Rectal smooth muscle tissue (tissue), 1 donor: ENCODE data around the gene RASSF9.

ENCODE experiments used
- H3K27ac ChIP-seq: one replicate; pipeline ENCODE4 v1.7.0; 2013; ENCODE audit warnings: low read depth, low read length, inconsistent platforms
- H3K27me3 ChIP-seq: one replicate; pipeline ENCODE4 v1.7.0; 2013; ENCODE audit warnings: low read length; ENCODE audit not compliant: control insufficient read depth, insufficient read depth
- H3K36me3 ChIP-seq: one replicate; pipeline ENCODE4 v1.7.0; 2013; ENCODE audit warnings: low read length; ENCODE audit not compliant: control insufficient read depth, insufficient read depth
- H3K4me1 ChIP-seq: one replicate; pipeline ENCODE4 v1.7.0; 2013; ENCODE audit warnings: low read length; ENCODE audit not compliant: control insufficient read depth, insufficient read depth
- H3K4me3 ChIP-seq: one replicate; pipeline ENCODE4 v1.7.0; 2013; ENCODE audit warnings: low read length
- H3K9ac ChIP-seq: one replicate; pipeline ENCODE4 v1.7.0; 2013; ENCODE audit warnings: low read length

The RASSF9 gene

DNA sequence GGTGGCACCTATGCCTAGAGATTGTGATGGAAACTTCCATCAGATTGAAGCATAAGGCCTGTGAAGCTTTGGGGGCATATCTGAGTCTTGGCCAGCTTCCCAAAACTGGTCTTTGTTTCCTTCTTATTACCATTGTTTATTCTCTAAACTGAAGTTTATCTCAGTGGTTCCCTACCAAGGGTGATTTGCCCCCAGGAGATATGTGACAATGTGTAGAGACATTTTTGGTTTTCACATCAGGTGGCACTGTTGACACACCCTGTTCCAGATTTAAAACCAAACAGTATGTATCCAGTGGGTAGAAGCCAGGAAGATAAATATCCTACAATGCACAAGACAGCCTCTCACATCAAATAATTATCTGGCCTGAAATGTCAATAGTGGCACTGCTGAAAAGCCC, 22.1 kb downstream of the RASSF9 start:
- no peaks in the 10 kb centered on the region for H3K36me3 ChIP-seq
- peaks cover 3% of the 10 kb centered on the region for H3K4me1 ChIP-seq
- H3K27me3 ChIP-seq: no peaks in the 10 kb centered on the region
- no peak overlapping the region for H3K4me3 ChIP-seq
- H3K9ac ChIP-seq: no peak overlapping the region
- H3K27ac ChIP-seq: no peak overlapping the region

DNA sequence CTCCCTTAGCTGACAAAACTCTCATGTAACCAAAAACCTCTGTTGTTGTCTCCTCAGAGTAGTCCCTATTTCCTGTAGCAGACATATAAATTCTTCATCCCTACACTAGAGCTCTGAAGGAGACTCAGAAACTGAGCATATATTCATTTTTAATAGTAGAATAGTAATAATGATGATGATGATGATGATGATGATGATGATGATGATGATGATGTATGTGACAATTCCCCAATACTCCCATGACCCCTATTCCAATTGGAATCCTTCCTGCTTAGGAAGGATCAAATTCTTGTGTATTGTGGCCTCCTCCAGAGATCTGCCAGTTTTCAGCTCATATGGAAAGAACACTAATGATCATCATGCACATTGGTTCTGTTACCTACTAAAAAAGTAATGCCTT, 26.7 kb downstream of the RASSF9 start:
- H3K36me3 ChIP-seq: no peaks in the 10 kb centered on the region
- no peak overlapping the region for H3K9ac ChIP-seq
- peaks cover 3% of the 10 kb centered on the region for H3K4me1 ChIP-seq
- no peaks in the 10 kb centered on the region for H3K27me3 ChIP-seq
- no peak overlapping the region for H3K4me3 ChIP-seq
- no peak overlapping the region for H3K27ac ChIP-seq

GRCh38 chr12:85807730-85808129, 28.5 kb downstream of the RASSF9 start:
- no peak overlapping the region for H3K4me3 ChIP-seq
- H3K4me1 ChIP-seq: no peaks in the 10 kb centered on the region
- H3K36me3 ChIP-seq: no peaks in the 10 kb centered on the region
- no peak overlapping the region for H3K27ac ChIP-seq
- H3K9ac ChIP-seq: no peak overlapping the region
- no peaks in the 10 kb centered on the region for H3K27me3 ChIP-seq

GRCh38 chr12:85805654-85806053, 30.6 kb downstream of the RASSF9 start:
- H3K4me1 ChIP-seq: no peaks in the 10 kb centered on the region
- H3K36me3 ChIP-seq: no peaks in the 10 kb centered on the region
- H3K27ac ChIP-seq: no peak overlapping the region
- H3K9ac ChIP-seq: no peak overlapping the region
- no peaks in the 10 kb centered on the region for H3K27me3 ChIP-seq
- H3K4me3 ChIP-seq: no peak overlapping the region

GRCh38 chr12:85804663-85805062, 31.5 kb downstream of the RASSF9 start:
- Histone ChIP-seq H3K9ac (no peak overlapping the region), H3K27me3 (no peaks in the 10 kb centered on the region), H3K27ac (no peak overlapping the region), H3K4me3 (no peak overlapping the region), H3K4me1 (no peaks in the 10 kb centered on the region), H3K36me3 (no peaks in the 10 kb centered on the region)

- Histone ChIP-seq H3K27me3 (no peaks in the 10 kb centered on the region), H3K9ac (no peak overlapping the region), H3K4me1 (no peaks in the 10 kb centered on the region), H3K36me3 (no peaks in the 10 kb centered on the region), H3K27ac (no peak overlapping the region), H3K4me3 (no peak overlapping the region)
These were observed 32.3 kb downstream of the RASSF9 start for GRCh38 chr12:85803923-85804322.

DNA sequence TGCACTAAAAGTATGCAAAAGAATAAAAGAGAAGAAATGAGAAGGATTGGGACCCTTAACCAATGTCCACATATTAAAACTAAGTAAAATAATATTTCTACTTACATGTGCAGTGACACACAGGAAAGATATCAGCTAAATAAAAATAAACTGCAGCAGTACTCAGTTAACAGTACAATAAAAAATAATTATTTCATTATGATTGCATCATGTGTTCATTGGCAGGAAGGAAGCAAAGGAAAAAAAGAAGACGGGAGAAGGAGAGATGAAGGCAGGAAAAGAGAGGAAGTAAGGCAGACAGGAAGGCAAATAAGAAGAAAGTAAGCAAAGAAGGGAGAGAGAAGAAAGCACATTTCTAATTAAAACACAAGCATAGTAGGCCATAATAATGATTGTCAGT, 33.0 kb downstream of the RASSF9 start:
- H3K9ac ChIP-seq: no peak overlapping the region
- H3K36me3 ChIP-seq: no peaks in the 10 kb centered on the region
- H3K4me1 ChIP-seq: no peaks in the 10 kb centered on the region
- no peak overlapping the region for H3K27ac ChIP-seq
- H3K27me3 ChIP-seq: no peaks in the 10 kb centered on the region
- H3K4me3 ChIP-seq: no peak overlapping the region

DNA sequence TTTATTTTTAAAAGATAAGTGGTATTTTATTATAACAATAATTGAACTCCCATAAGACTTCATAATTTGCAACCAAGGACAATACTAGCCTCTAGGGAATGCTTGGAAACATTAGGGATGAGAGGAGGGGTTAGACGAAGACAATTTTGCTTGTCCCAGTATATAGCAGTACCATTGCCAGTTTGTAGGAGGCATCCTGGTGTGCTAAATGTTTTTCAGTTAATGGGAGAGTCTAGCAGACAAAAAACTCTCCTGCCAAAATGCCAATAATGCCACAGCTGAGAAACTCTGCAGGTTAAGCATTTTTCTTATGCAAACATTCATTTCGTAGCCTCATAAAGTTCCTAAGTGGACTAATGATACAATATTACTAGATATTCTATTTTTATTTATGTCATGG, 38.1 kb downstream of the RASSF9 start:
- no peak overlapping the region for H3K9ac ChIP-seq
- no peak overlapping the region for H3K27ac ChIP-seq
- no peaks in the 10 kb centered on the region for H3K4me1 ChIP-seq
- no peak overlapping the region for H3K4me3 ChIP-seq
- H3K27me3 ChIP-seq: no peaks in the 10 kb centered on the region
- no peaks in the 10 kb centered on the region for H3K36me3 ChIP-seq

GRCh38 chr12:85796001-85796400, 40.2 kb downstream of the RASSF9 start:
- Histone ChIP-seq H3K4me3 (no peak overlapping the region), H3K36me3 (no peaks in the 10 kb centered on the region), H3K27me3 (no peaks in the 10 kb centered on the region), H3K27ac (no peak overlapping the region), H3K4me1 (no peaks in the 10 kb centered on the region), H3K9ac (no peak overlapping the region)

GRCh38 chr12:85794531-85794930, 41.7 kb downstream of the RASSF9 start:
- no peak overlapping the region for H3K9ac ChIP-seq
- H3K4me1 ChIP-seq: no peaks in the 10 kb centered on the region
- H3K27ac ChIP-seq: no peak overlapping the region
- H3K27me3 ChIP-seq: no peaks in the 10 kb centered on the region
- H3K36me3 ChIP-seq: no peaks in the 10 kb centered on the region
- H3K4me3 ChIP-seq: no peak overlapping the region

GRCh38 chr12:85784096-85784720, 52.0 kb downstream of the RASSF9 start:
- Histone ChIP-seq H3K27me3 (no peaks in the 10 kb centered on the region), H3K27ac (no peak overlapping the region), H3K4me1 (no peaks in the 10 kb centered on the region)

DNA sequence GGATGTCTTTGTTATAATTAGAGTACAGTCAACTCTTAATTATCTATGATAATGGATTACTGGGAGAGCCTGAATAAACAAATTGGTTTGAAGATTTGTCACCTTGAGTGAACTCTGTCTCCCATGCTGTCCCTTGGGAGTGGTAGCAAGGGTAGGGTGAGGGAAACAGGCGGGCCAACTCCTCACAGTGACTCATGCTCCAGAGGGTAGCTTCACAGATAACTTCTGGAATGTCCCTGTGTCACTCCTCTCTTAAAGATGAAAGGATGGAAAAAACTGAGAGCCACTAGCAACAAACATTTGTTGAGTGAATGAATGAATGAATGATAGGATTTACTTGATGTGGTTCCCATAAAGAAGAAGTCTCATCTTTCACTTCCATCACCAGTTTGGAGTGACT, 53.5 kb downstream of the RASSF9 start:
- Histone ChIP-seq H3K4me1 (no peaks in the 10 kb centered on the region), H3K9ac (no peak overlapping the region), H3K27me3 (no peaks in the 10 kb centered on the region), H3K4me3 (no peak overlapping the region), H3K27ac (no peak overlapping the region), H3K36me3 (no peaks in the 10 kb centered on the region)

More at GRCh38 chr12:85784096-85784720, 52.0 kb downstream of the RASSF9 start:
- Histone ChIP-seq H3K9ac (no peak overlapping the region), H3K4me3 (no peak overlapping the region), H3K36me3 (no peaks in the 10 kb centered on the region)

- H3K27me3 ChIP-seq: no peaks in the 10 kb centered on the region
- no peaks in the 10 kb centered on the region for H3K4me1 ChIP-seq
- H3K4me3 ChIP-seq: no peak overlapping the region
- no peak overlapping the region for H3K9ac ChIP-seq
- no peaks in the 10 kb centered on the region for H3K36me3 ChIP-seq
- no peak overlapping the region for H3K27ac ChIP-seq
These were observed 54.4 kb downstream of the RASSF9 start for GRCh38 chr12:85781766-85782165.
